OCI-LY1 (cell line): ENCODE results near the gene PRIM1.

Experiments
- EZH2 ChIP-seq: fragments of 200-600 bp; sonication (generic), shearing (Covaris generic); IDR thresholded peaks from 2 replicates; pipeline ENCODE4 v1.8.0; 2017; ENCODE audit warnings: borderline replicate concordance, mixed run types, mild to moderate bottlenecking, antibody characterized with exemption, low read length, moderate library complexity, mixed read lengths
- TF ChIP-seq, protein P1 (sequence below): fragments of 200-600 bp; sonication (generic), shearing (Covaris generic); IDR thresholded peaks from 2 replicates; pipeline ENCODE4 v1.5.1; 2017; ENCODE audit warnings: mild to moderate bottlenecking, antibody characterized with exemption, low read length, moderate library complexity, mixed read lengths

DNA sequence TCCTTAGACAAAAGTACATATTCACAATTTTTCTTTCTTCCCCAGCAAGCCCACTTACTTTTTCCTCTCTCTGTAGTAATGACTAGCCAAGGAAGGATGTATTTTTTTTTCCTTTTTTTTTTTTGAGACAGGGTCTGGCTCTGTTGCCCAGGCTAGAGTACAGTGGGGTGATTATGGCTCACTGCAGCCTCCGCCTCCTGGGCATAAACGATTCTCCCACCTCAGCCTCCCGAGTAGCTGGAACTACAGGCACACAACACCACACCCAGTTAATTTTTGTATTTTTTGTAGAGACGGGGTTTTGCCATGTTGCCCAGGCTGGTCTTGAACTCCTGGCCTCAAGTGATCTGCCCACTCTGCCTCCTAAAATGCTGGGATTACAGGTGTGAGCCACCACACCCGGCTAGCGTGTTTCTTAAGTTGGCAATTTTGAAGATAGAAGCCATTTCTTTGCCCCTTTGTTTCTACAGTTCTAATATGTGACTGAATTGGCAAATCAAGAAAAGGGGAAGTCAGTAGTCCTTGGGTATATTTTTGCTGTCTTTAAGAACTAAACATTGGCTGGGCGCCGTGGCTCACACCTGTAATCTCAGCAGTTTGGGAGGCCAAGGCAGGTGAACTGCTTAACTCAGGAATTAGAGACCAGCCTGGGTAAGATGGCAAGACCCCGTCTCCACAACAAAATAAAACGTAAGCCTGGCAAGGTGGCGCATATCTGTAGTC lies 23.8 kb downstream of the PRIM1 start:
- TF ChIP-seq, protein P1, sequence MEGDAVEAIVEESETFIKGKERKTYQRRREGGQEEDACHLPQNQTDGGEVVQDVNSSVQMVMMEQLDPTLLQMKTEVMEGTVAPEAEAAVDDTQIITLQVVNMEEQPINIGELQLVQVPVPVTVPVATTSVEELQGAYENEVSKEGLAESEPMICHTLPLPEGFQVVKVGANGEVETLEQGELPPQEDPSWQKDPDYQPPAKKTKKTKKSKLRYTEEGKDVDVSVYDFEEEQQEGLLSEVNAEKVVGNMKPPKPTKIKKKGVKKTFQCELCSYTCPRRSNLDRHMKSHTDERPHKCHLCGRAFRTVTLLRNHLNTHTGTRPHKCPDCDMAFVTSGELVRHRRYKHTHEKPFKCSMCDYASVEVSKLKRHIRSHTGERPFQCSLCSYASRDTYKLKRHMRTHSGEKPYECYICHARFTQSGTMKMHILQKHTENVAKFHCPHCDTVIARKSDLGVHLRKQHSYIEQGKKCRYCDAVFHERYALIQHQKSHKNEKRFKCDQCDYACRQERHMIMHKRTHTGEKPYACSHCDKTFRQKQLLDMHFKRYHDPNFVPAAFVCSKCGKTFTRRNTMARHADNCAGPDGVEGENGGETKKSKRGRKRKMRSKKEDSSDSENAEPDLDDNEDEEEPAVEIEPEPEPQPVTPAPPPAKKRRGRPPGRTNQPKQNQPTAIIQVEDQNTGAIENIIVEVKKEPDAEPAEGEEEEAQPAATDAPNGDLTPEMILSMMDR, result no peak
- no peak for TF ChIP-seq EZH2
